Uterus (tissue), 2 donors: Measurements from ENCODE around the gene TRIM61.

Source experiments
- POLR2A ChIP-seq, 2 donors: fragments of 450-650 bp; IDR thresholded peaks; one replicate each; pipeline ENCODE4 v1.6.1; 2016; ENCODE audit warnings: antibody characterized with exemption in 2 of 2, mild to moderate bottlenecking in 1 of 2, moderate library complexity in 1 of 2
- TF ChIP-seq, protein P1 (sequence below), 4 experiments: fragments of 200-600 bp in 2 of 4; fragments of 450-650 bp in 2 of 4; sonication (generic) in 2 of 4; IDR thresholded peaks; one replicate each; pipeline ENCODE4 v1.5.1; 2016 to 2019; ENCODE audit warnings: antibody characterized with exemption in 4 of 4, mild to moderate bottlenecking in 2 of 4, moderate library complexity in 1 of 4

DNA sequence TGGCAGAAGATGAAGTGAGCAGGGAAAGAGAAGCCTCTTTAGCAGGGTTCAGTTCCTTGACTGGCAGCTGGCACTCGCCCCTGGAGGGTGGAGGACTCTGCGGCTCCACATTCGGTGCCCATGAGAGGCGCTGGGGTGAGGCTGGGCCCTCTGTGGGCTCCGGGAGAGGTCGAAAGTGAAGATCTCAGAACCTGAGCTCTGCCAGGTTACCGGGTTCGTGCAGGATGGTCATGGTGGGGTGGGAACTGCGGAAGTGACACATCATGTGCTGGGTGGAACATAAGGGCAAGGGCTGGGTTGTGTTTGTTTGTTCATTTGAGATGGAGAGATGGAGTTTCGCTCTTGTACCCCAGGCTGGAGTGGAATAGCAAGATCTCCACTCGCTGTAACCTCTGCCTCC lies 44.2 kb downstream of the TRIM61 start:
- TF ChIP-seq, protein P1, sequence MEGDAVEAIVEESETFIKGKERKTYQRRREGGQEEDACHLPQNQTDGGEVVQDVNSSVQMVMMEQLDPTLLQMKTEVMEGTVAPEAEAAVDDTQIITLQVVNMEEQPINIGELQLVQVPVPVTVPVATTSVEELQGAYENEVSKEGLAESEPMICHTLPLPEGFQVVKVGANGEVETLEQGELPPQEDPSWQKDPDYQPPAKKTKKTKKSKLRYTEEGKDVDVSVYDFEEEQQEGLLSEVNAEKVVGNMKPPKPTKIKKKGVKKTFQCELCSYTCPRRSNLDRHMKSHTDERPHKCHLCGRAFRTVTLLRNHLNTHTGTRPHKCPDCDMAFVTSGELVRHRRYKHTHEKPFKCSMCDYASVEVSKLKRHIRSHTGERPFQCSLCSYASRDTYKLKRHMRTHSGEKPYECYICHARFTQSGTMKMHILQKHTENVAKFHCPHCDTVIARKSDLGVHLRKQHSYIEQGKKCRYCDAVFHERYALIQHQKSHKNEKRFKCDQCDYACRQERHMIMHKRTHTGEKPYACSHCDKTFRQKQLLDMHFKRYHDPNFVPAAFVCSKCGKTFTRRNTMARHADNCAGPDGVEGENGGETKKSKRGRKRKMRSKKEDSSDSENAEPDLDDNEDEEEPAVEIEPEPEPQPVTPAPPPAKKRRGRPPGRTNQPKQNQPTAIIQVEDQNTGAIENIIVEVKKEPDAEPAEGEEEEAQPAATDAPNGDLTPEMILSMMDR (IDR thresholded peaks at IDR 0.05): no peak
- TF ChIP-seq POLR2A (IDR thresholded peaks at IDR 0.05): no peak
